Left ventricle myocardium inferior (tissue), 1 donor: ENCODE measurements around the gene TLE5. TPM values are rescaled to one million over a fixed set of nuclear protein-coding genes. Genes with fewer than 3 reads are reported as not detected.

Experiments used
- DNase-seq: peaks from one replicate; pipeline ENCODE4 v3.0.0-alpha.2; 2020
- H3K27ac ChIP-seq: fragments of 200-600 bp; replicated peaks from 2 replicates; pipeline ENCODE4 v1.8.0; 2021
- H3K27me3 ChIP-seq: fragments of 200-600 bp; 2 replicates; pipeline ENCODE4 v1.8.0; 2021; ENCODE audit warnings: low read depth
- H3K36me3 ChIP-seq: fragments of 200-600 bp; 2 replicates; pipeline ENCODE4 v1.8.0; 2021
- H3K4me1 ChIP-seq: fragments of 200-600 bp; 2 replicates; pipeline ENCODE4 v1.8.0; 2021
- H3K4me3 ChIP-seq: fragments of 200-600 bp; 2 replicates; pipeline ENCODE4 v1.8.0; 2021; ENCODE audit warnings: mild to moderate bottlenecking, moderate library complexity
- H3K9me3 ChIP-seq: fragments of 200-600 bp; replicated peaks from 2 replicates; pipeline ENCODE4 v1.8.0; 2021
- intact Hi-C: fragments of 100-400 bp; cut with micrococcal nuclease; formaldehyde crosslinking; loops from one replicate; pipeline ENCODE4 v1.11.0; 2022
- total RNA-seq: library from RNA; stranded (reverse); fragmentation: NEBNext Ultra II Directional; extraction: Animal tissue kit (Norgen Biotek cat#: 25700); gene quantifications from one replicate; pipeline ENCODE4 v1.2.1, GENCODE V29; 2021
- TF ChIP-seq, protein P1 (sequence below): fragments of 200-600 bp; IDR thresholded peaks from 2 replicates; pipeline ENCODE4 v1.8.0; 2021; ENCODE audit warnings: antibody characterized with exemption, mild to moderate bottlenecking, borderline replicate concordance
- donor health status: DM: no; HTN: yes; CAD: no; lungs with severe emphysema.

TLE5 gene
- total RNA-seq, 1 donor from 2014 or later: 799 TPM

- H3K36me3 ChIP-seq: no peaks in the 10 kb centered on the region
- no peaks in the 10 kb centered on the region for H3K9me3 ChIP-seq
- intact Hi-C loops: no loop called here
- TF ChIP-seq, protein P1, sequence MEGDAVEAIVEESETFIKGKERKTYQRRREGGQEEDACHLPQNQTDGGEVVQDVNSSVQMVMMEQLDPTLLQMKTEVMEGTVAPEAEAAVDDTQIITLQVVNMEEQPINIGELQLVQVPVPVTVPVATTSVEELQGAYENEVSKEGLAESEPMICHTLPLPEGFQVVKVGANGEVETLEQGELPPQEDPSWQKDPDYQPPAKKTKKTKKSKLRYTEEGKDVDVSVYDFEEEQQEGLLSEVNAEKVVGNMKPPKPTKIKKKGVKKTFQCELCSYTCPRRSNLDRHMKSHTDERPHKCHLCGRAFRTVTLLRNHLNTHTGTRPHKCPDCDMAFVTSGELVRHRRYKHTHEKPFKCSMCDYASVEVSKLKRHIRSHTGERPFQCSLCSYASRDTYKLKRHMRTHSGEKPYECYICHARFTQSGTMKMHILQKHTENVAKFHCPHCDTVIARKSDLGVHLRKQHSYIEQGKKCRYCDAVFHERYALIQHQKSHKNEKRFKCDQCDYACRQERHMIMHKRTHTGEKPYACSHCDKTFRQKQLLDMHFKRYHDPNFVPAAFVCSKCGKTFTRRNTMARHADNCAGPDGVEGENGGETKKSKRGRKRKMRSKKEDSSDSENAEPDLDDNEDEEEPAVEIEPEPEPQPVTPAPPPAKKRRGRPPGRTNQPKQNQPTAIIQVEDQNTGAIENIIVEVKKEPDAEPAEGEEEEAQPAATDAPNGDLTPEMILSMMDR: peak; percentile 93
- DNase-seq: peak; percentile 51
- H3K4me1 ChIP-seq: peaks cover 16% of the 10 kb centered on the region
- H3K4me3 ChIP-seq: no peak overlapping the region
- H3K27ac ChIP-seq: no peak overlapping the region
- H3K27me3 ChIP-seq: no peaks in the 10 kb centered on the region
These were observed 13.5 kb upstream of the TLE5 start for GRCh38 chr19:3075605-3076431.

DNA sequence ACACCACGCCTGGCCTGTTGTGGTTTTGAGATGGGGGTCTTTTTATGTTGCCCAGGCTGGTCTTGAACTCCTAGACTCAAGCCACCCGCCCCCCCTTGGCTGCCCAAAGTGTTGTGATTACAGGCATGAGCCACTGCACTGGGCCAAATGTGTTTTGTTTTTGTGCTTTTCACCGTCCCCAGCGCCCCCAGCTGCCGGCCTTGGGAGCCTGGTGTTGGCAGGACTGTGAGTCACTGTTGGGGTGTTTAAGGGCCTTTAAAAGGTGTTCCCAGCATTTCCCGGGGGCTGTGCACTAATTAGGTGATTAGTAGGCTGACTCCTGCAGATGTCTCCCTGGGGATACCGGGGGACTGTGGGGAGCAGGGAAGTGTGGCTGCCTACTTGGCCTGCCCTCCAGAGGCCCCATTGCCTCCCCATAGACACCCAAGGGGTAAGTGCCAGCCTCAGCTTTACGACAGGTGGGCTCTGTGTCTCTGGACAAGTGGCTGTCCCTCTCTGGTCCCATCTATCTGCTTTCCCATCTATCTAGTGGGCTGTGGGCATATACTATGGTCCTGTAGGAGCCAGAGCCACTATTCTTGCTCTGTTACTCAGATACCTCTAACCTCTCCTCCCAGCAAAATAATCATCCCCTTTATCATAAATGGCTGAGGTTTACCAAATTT is 11.8 kb upstream of the TLE5 start:
- no peaks in the 10 kb centered on the region for H3K36me3 ChIP-seq
- peaks cover 9% of the 10 kb centered on the region for H3K4me1 ChIP-seq
- no peak for DNase-seq
- TF ChIP-seq, protein P1: peak; percentile 4
- intact Hi-C loops: no loop called here
- no peaks in the 10 kb centered on the region for H3K9me3 ChIP-seq
- H3K4me3 ChIP-seq: no peak overlapping the region
- no peak overlapping the region for H3K27ac ChIP-seq
- H3K27me3 ChIP-seq: no peaks in the 10 kb centered on the region

GRCh38 chr19:3073159-3073563 is 10.9 kb upstream of the TLE5 start:
- H3K27ac ChIP-seq: no peak overlapping the region
- intact Hi-C loops: no loop called here

DNA sequence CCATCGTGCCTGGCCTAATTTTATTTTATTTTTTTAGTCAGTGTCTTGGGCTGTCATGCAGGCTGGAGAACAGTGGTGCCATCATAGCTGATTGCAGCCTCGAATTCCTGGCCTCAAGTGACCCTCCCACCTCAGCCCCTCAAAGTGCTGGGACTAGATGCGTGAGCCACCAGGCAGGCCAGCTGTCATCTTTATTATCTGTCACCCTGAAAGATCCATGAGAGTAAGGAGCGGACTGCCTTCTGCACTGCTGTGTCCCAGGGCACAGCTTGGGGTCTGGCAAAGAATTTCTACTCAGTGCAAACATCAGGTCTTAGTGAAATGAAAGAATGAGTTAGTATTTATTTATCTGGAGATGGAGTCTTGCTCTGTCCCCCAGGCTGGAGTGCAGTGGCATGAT is 9.5 kb upstream of the TLE5 start:
- H3K27me3 ChIP-seq: no peaks in the 10 kb centered on the region
- intact Hi-C loops: no loop called here
- no peaks in the 10 kb centered on the region for H3K9me3 ChIP-seq
- H3K36me3 ChIP-seq: no peaks in the 10 kb centered on the region
- DNase-seq: no peak
- H3K27ac ChIP-seq: no peak overlapping the region
- no peak overlapping the region for H3K4me3 ChIP-seq
- peaks cover 9% of the 10 kb centered on the region for H3K4me1 ChIP-seq
- TF ChIP-seq, protein P1: no peak

More at GRCh38 chr19:3073159-3073563, 10.9 kb upstream of the TLE5 start:
- Histone ChIP-seq H3K27me3 (no peaks in the 10 kb centered on the region), H3K4me3 (no peak overlapping the region), H3K9me3 (no peaks in the 10 kb centered on the region), H3K36me3 (no peaks in the 10 kb centered on the region), H3K4me1 (peaks cover 9% of the 10 kb centered on the region)
- no peak for DNase-seq
- TF ChIP-seq, protein P1: no peak

DNA sequence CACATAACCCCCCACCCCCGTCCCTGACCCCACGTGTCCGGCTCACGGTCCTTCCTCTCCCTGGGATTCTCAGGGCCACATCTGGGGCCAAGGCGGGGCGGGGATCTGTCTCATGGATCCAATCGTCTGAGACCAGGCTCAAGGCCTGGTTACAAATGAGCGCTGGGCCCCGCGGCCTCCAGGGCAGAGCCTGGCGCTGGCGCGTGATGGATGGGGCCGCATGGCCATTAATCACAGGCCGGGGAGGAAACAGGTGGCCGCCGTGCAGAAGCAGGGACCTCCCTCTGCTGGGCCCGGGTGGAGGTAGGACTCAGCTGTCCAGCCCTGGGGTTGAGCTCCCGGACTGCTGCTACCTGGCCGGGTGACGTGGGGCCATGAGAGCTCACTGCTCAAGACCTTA is 5.8 kb upstream of the TLE5 start:
- DNase-seq: no peak
- no peak overlapping the region for H3K27ac ChIP-seq

More for the DNA sequence above, 5.8 kb upstream of the TLE5 start:
- H3K4me3 ChIP-seq: no peak overlapping the region
- H3K9me3 ChIP-seq: no peaks in the 10 kb centered on the region
- intact Hi-C loops: no loop called here
- no peaks in the 10 kb centered on the region for H3K27me3 ChIP-seq
- H3K4me1 ChIP-seq: peaks cover 4% of the 10 kb centered on the region
- TF ChIP-seq, protein P1: no peak
- no peaks in the 10 kb centered on the region for H3K36me3 ChIP-seq
